WTC11 (cell line): ENCODE results near the gene C1orf167. TPM values are rescaled to one million over a fixed set of nuclear protein-coding genes. Genes with fewer than 3 reads are reported as not detected.

Source experiments
- ATAC-seq: fragments of 200-7000 bp; cut with Tn5 transposase; 2 replicates; pipeline ENCODE4 v1.10.0; 2021; ENCODE audit warnings: mild to moderate bottlenecking, moderate library complexity
- CTCF ChIA-PET: fragments of 300-600 bp; sonication (Branson Sonifier 250); formaldehyde crosslinking; loops from one replicate; lab custom pipeline; 2021; ENCODE audit warnings: antibody characterized with exemption; lab: Charles Lee
- POLR2A ChIA-PET: fragments of 350-600 bp; sonication (Branson Sonifier 250); formaldehyde crosslinking; loops from one replicate; lab custom pipeline; 2021; ENCODE audit warnings: antibody characterized with exemption; lab: Charles Lee
- DNase-seq: peaks from one replicate; pipeline ENCODE4 v3.0.0; 2021; ENCODE audit warnings: low spot score
- H3K27ac Mint-ChIP-seq: 2 replicates; pipeline ENCODE4 v1.8.0; 2021; ENCODE audit warnings: mixed read lengths
- H3K27me3 Mint-ChIP-seq: 2 replicates; pipeline ENCODE4 v1.8.0; 2021; ENCODE audit warnings: low read depth, mild to moderate bottlenecking, moderate library complexity, mixed read lengths
- H3K36me3 Mint-ChIP-seq: 2 replicates; pipeline ENCODE4 v1.8.0; 2021; ENCODE audit warnings: mixed read lengths
- H3K4me1 Mint-ChIP-seq: 2 replicates; pipeline ENCODE4 v1.8.0; 2022; ENCODE audit warnings: mixed read lengths
- H3K4me3 Mint-ChIP-seq: 2 replicates; pipeline ENCODE4 v1.8.0; 2021; ENCODE audit warnings: mild to moderate bottlenecking, moderate library complexity, mixed read lengths
- H3K9me3 Mint-ChIP-seq: 2 replicates; pipeline ENCODE4 v1.8.0; 2021; ENCODE audit warnings: mixed read lengths
- ATF6 ChIP-seq: sonication (generic); formaldehyde crosslinking; IDR thresholded peaks from 2 replicates; pipeline ENCODE4 v1.8.1; 2023; ENCODE audit warnings: mild to moderate bottlenecking, missing genetic modification reagents
- CBFB ChIP-seq: sonication (generic); formaldehyde crosslinking; IDR thresholded peaks from 2 replicates; pipeline ENCODE4 v1.8.1; 2022; ENCODE audit warnings: mild to moderate bottlenecking, low read depth, missing genetic modification reagents
- CREB1 ChIP-seq: sonication (generic); formaldehyde crosslinking; IDR thresholded peaks from 2 replicates; pipeline ENCODE4 v1.8.0; 2023; ENCODE audit warnings: mild to moderate bottlenecking, missing genetic modification reagents
- GRHL2 ChIP-seq: fragments of 250-450 bp; sonication (Bioruptor Pico); IDR thresholded peaks from 2 replicates; pipeline ENCODE4 v1.8.0; 2022; ENCODE audit warnings: mild to moderate bottlenecking, moderate library complexity; ENCODE audit not compliant: insufficient replicate concordance, severe bottlenecking
- IRF1 ChIP-seq: sonication (generic); formaldehyde crosslinking; IDR thresholded peaks from 2 replicates; pipeline ENCODE4 v1.8.0; 2023; ENCODE audit warnings: missing genetic modification reagents
- MYBL2 ChIP-seq: sonication (generic); formaldehyde crosslinking; IDR thresholded peaks from 2 replicates; pipeline ENCODE4 v1.8.1; 2023; ENCODE audit warnings: mild to moderate bottlenecking, moderate library complexity, missing genetic modification reagents
- NR1H2 ChIP-seq: sonication (generic); formaldehyde crosslinking; IDR thresholded peaks from 2 replicates; pipeline ENCODE4 v1.9.0; 2021; ENCODE audit warnings: mild to moderate bottlenecking, moderate library complexity, missing genetic modification reagents
- NR3C1 ChIP-seq: sonication (generic); formaldehyde crosslinking; conservative IDR thresholded peaks from 2 replicates; pipeline ENCODE4 v1.8.1; 2023; ENCODE audit warnings: low read depth, mild to moderate bottlenecking, missing genetic modification reagents
- RELA ChIP-seq: sonication (generic); formaldehyde crosslinking; IDR thresholded peaks from 2 replicates; pipeline ENCODE4 v1.8.1; 2022; ENCODE audit warnings: missing genetic modification reagents, mild to moderate bottlenecking, borderline replicate concordance
- TCF7 ChIP-seq: sonication (generic); formaldehyde crosslinking; IDR thresholded peaks from 2 replicates; pipeline ENCODE4 v1.8.0; 2022; ENCODE audit warnings: mild to moderate bottlenecking, low read depth, missing genetic modification reagents, moderate library complexity
- TEAD1 ChIP-seq: sonication (generic); formaldehyde crosslinking; IDR thresholded peaks from 2 replicates; pipeline ENCODE4 v1.8.0; 2022; ENCODE audit warnings: mild to moderate bottlenecking, missing genetic modification reagents
- TP53 ChIP-seq: sonication (generic); formaldehyde crosslinking; IDR thresholded peaks from 2 replicates; pipeline ENCODE4 v1.8.1; 2023; ENCODE audit warnings: mild to moderate bottlenecking, missing genetic modification reagents
- ZBTB21 ChIP-seq: sonication (generic); formaldehyde crosslinking; IDR thresholded peaks from 2 replicates; pipeline ENCODE4 v1.8.1; 2023; ENCODE audit warnings: mild to moderate bottlenecking, missing genetic modification reagents, borderline replicate concordance
- ZNF281 ChIP-seq: sonication (generic); formaldehyde crosslinking; IDR thresholded peaks from 2 replicates; pipeline ENCODE4 v1.8.0; 2023; ENCODE audit warnings: mild to moderate bottlenecking, missing genetic modification reagents
- ZNF425 ChIP-seq: fragments of 250-450 bp; sonication (Bioruptor Pico); conservative IDR thresholded peaks from 2 replicates; pipeline ENCODE4 v1.9.0; 2021; ENCODE audit warnings: mild to moderate bottlenecking
- total RNA-seq: library from RNA; stranded (reverse); gene quantifications from 3 replicates; pipeline ENCODE4 v1.2.3, GENCODE V29; 2021
- TF ChIP-seq, protein P1 (sequence below): fragments of 250-450 bp; sonication (Bioruptor Pico); IDR thresholded peaks from 2 replicates; pipeline ENCODE4 v2.1.2; 2022; ENCODE audit warnings: mild to moderate bottlenecking, moderate library complexity
- TF ChIP-seq, protein P2 (sequence below): sonication (generic); formaldehyde crosslinking; IDR thresholded peaks from 2 replicates; pipeline ENCODE4 v1.8.1; 2023; ENCODE audit warnings: mild to moderate bottlenecking, missing genetic modification reagents, borderline replicate concordance
- TF ChIP-seq, protein P3 (sequence below): sonication (generic); formaldehyde crosslinking; IDR thresholded peaks from 2 replicates; pipeline ENCODE4 v1.8.1; 2022; ENCODE audit warnings: mild to moderate bottlenecking, moderate library complexity, missing genetic modification reagents
- TF ChIP-seq, protein P4 (sequence below): sonication (generic); formaldehyde crosslinking; IDR thresholded peaks from 2 replicates; pipeline ENCODE4 v1.8.1; 2023; ENCODE audit warnings: mild to moderate bottlenecking, missing genetic modification reagents, moderate library complexity

The C1orf167 gene
- total RNA-seq, 1 experiment from 2014 or later, result 1.2 TPM

DNA sequence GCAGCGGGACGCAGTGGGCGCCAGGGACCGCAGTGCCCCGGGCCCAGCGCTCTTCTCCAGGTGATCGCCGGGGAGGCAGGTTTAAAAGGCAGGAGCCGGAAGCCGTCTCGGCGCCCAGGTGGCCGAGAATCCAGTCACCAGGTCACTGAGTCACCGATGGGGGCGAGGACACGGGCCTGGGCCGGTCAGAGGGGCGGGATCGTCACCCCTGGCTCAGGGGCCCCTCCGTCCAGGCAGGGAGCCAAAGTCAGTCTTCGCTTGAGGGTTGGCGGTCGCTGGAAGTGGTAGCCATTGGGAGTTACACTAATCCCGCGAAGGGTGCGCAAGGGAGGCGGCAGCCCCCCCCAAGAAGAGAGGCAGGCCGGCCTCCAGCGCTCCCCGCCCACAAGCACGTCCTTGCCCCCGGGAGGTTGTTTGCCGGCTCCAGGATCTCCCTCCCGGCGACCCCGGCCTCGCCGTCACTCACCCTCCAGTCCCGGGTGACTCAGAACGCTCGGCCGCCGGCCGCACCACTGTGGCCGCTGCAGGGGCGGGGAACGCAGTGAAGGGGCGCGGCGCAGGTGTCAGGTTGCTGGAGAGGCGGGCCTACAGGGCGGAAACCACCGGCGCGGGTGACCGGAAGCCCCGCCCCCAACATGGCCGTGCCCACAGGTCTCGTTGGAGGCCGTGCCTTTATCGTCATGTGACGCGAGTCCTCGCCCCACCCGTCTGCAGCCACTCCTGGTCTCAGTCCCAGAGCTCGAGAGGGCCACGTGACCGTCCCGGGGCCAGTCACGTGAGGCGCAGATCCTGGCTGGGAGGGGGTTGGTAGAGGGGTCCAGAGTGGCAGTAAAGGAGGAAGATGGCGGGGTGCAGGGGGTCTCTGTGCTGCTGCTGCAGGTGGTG is 43.7 kb downstream of the C1orf167 start, which contains the start of the genes CLCN6 and MTHFR:
Gene CLCN6, plus strand, starts transcription at position 770 of the 885 bp plus-strand sequence. Its CDS starts 72 bp downstream, at position 842.
Gene MTHFR, minus strand, starts transcription at position 543 of the 885 bp plus-strand sequence. CDS start 2,848 bp downstream, outside the sequence.
- Mint-ChIP-seq H3K27ac (peak within 1 kb of the TSS; percentile 99), H3K36me3 (peaks cover 25% of the 10 kb centered on the region), H3K4me3 (peak within 1 kb of the TSS; percentile 99), H3K27me3 (no peaks in the 10 kb centered on the region), H3K4me1 (peaks cover 57% of the 10 kb centered on the region), H3K9me3 (no peaks in the 10 kb centered on the region)
- ATAC-seq (peak; percentile 83), DNase-seq (peak; percentile 100)
- CTCF ChIA-PET, result interaction anchor here (1.2 to 4.3 kb wide), 6 partner anchors 19 to 161 kb away, joined by 3 to 98 read pairs (median 5); no protein-coding TSS in a partner anchor
- POLR2A ChIA-PET, result interaction anchor here (0.6 to 1.5 kb wide), 4 partner anchors 19 to 487 kb away, joined by 3 to 8 read pairs (median 4); partner anchors contain the start of gene PLOD1
- TF ChIP-seq ZBTB21 (CRISPR knock-in tag) (no peak), MYBL2 (CRISPR knock-in tag) (peak; percentile 72), ZNF425 (CRISPR knock-in tag) (no peak), TEAD1 (CRISPR knock-in tag) (peak; percentile 34; the same call in 1 of the 2 replicates), RELA (no peak), TCF7 (0 out of 2 replicates have a peak, but pooled peaks have one; percentile 22), CREB1 (CRISPR knock-in tag) (no peak), TP53 (CRISPR knock-in tag) (no peak), ATF6 (no peak), NR3C1 (CRISPR knock-in tag) (no peak), ZNF281 (peak; percentile 55; the same call in 1 of the 2 replicates), NR1H2 (no peak), IRF1 (no peak), GRHL2 (no peak), CBFB (CRISPR knock-in tag) (no peak)
- TF ChIP-seq, protein P1, sequence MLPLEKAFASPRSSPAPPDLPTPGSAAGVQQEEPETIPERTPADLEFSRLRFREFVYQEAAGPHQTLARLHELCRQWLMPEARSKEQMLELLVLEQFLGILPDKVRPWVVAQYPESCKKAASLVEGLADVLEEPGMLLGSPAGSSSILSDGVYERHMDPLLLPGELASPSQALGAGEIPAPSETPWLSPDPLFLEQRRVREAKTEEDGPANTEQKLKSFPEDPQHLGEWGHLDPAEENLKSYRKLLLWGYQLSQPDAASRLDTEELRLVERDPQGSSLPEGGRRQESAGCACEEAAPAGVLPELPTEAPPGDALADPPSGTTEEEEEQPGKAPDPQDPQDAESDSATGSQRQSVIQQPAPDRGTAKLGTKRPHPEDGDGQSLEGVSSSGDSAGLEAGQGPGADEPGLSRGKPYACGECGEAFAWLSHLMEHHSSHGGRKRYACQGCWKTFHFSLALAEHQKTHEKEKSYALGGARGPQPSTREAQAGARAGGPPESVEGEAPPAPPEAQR, result no peak
- TF ChIP-seq, protein P2, sequence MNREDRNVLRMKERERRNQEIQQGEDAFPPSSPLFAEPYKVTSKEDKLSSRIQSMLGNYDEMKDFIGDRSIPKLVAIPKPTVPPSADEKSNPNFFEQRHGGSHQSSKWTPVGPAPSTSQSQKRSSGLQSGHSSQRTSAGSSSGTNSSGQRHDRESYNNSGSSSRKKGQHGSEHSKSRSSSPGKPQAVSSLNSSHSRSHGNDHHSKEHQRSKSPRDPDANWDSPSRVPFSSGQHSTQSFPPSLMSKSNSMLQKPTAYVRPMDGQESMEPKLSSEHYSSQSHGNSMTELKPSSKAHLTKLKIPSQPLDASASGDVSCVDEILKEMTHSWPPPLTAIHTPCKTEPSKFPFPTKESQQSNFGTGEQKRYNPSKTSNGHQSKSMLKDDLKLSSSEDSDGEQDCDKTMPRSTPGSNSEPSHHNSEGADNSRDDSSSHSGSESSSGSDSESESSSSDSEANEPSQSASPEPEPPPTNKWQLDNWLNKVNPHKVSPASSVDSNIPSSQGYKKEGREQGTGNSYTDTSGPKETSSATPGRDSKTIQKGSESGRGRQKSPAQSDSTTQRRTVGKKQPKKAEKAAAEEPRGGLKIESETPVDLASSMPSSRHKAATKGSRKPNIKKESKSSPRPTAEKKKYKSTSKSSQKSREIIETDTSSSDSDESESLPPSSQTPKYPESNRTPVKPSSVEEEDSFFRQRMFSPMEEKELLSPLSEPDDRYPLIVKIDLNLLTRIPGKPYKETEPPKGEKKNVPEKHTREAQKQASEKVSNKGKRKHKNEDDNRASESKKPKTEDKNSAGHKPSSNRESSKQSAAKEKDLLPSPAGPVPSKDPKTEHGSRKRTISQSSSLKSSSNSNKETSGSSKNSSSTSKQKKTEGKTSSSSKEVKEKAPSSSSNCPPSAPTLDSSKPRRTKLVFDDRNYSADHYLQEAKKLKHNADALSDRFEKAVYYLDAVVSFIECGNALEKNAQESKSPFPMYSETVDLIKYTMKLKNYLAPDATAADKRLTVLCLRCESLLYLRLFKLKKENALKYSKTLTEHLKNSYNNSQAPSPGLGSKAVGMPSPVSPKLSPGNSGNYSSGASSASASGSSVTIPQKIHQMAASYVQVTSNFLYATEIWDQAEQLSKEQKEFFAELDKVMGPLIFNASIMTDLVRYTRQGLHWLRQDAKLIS (CRISPR knock-in tag), result no peak
- TF ChIP-seq, protein P3, sequence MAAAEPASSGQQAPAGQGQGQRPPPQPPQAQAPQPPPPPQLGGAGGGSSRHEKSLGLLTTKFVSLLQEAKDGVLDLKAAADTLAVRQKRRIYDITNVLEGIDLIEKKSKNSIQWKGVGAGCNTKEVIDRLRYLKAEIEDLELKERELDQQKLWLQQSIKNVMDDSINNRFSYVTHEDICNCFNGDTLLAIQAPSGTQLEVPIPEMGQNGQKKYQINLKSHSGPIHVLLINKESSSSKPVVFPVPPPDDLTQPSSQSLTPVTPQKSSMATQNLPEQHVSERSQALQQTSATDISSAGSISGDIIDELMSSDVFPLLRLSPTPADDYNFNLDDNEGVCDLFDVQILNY (CRISPR knock-in tag), result no peak
- TF ChIP-seq, protein P4, sequence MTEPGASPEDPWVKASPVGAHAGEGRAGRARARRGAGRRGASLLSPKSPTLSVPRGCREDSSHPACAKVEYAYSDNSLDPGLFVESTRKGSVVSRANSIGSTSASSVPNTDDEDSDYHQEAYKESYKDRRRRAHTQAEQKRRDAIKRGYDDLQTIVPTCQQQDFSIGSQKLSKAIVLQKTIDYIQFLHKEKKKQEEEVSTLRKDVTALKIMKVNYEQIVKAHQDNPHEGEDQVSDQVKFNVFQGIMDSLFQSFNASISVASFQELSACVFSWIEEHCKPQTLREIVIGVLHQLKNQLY (CRISPR knock-in tag), result no peak
